Stimulated activated CD4-positive, alpha-beta T cell treated with anti-CD3 and anti-CD28 coated beads, TNF-alpha, amount 100 ng/mL, for 4 hours (primary cell): Measurements from ENCODE around the gene PALLD.

Experiments
- DNase-seq, 3 experiments: peaks; one replicate each; pipeline ENCODE4 v3.0.0-alpha.2; 2020; ENCODE audit warnings: low read depth in 3 of 3

Gene PALLD

DNA sequence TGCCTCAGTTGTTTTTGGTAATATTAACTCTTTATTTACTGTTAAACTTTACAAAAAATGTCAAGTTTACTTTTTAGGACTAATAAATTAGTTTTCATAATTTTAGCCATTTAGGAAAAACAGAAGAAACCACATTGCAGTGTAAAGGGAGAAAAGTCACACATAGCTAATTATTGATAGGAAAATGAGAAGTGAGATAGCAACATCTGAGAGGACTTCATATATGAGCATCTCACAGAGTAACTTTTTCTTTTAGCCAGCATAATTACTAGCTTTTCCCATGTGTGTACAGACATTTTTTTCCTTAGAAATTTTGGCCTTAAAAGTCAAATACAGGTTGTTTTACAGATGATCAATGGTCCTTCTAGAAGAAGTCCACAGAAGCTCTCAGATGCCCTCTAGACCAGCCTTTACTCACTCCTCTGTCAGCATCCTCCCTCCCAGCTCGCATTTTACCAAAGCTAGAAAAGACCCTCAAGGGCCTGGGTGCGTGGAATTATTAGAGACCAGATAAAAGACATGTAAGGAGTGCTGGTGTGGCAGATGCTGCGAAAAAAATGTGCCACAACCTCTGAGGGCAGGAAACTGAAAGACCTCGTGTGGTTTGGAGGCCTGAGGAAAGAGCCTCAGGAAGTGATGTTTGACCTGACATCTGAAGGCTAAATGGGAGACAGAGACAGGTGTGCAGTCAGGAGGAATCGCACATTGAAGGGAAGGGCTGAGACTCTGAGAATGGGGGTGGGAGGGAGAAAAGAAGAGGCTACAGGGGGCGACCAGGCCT, 356.3 kb downstream of the PALLD start:
- no peak for DNase-seq

DNA sequence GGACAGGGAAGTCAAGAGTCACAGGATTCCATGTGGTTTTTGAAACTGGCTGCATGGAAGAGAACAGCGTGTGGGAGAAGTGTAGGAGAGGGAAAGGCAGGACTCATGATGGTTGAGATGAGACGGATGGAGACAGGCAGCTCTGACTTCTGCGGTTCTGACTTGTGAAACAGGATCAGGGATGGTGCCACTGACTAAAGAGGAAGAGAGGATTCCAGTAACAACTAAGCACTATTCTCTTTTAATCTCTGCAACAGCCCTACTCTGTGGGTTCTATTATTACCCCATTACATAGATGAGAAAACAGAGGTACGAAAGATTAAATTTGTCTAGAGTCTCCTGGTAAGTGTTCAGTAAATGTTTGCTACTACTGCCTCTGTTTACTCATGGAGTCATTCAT, 356.9 kb downstream of the PALLD start:
- no peak for DNase-seq

GRCh38 chr4:168854350-168854921, 357.6 kb downstream of the PALLD start:
- DNase-seq, result no peak

DNA sequence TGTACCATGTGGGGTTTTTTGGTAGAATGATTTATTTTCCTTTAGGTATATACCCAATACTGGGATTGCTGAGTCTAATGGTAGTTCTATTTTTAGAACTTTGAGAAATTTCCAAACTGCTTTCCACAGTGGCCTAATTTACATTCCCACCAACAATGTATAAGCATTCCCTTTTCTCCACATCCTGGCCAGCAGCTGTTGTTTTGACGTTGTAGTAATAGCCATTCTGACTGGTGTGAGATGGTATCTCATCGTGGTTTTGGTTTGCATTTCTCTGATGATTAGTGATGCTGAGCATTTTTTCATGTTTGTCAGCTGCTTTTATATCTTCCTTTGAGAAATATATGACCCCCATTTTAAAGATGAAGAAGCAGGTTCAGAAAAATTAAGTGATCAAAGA, 359.5 kb downstream of the PALLD start:
- DNase-seq, result no peak

DNA sequence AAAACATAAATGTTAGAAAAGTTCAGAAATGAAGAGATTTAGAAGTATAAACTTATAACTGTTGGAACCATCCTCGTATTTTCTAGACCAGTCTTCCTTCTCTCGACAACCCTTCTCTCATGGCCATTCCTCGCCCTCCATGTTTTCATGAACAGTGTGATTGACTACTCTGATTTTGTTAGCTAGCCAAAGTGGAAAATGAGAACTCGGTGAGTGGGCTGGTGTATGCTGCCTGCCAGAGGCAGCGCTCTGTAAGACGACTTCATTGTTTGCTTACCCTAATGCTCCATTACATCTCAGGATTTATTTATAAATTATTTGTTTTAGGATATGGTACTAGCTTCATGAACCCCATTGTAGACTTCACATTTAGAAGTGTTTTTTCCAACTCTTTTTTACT, 360.2 kb downstream of the PALLD start:
- no peak for DNase-seq

DNA sequence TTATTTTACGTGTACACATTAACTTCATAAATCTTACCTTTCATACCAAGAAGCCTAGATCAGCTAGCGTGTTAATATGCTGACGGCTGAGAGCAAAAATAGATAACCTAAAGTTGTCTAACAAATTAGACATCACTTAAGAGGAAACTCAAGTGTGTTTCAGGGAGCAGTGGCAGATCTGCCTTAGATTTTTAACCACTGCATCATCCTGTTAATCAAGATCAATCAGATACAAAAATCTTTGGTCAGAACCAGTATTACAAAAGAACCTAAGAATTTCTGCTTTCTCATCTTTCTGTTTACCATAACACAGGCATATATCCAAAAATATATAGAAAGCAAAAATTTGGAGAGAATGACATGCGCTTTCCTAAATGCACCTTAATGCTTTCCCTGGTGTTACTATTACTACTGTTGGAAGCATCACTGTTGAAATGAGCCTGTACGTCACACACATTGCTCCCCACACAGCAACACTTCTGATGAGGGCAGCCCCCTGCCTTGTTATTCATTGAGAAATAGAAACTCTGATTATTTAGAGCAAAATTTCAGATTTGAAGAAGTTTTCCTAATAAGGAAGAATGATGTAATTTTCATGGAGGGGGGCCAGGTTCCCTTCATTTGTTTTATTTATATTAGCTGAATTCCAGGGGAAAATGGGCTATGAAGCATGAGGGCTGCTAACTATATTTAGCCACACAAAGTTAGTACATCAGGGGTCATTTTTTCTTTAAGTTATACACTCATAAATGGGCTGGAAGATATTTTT, 360.9 kb downstream of the PALLD start:
- no peak for DNase-seq

GRCh38 chr4:168859100-168859499, 362.2 kb downstream of the PALLD start:
- no peak for DNase-seq

DNA sequence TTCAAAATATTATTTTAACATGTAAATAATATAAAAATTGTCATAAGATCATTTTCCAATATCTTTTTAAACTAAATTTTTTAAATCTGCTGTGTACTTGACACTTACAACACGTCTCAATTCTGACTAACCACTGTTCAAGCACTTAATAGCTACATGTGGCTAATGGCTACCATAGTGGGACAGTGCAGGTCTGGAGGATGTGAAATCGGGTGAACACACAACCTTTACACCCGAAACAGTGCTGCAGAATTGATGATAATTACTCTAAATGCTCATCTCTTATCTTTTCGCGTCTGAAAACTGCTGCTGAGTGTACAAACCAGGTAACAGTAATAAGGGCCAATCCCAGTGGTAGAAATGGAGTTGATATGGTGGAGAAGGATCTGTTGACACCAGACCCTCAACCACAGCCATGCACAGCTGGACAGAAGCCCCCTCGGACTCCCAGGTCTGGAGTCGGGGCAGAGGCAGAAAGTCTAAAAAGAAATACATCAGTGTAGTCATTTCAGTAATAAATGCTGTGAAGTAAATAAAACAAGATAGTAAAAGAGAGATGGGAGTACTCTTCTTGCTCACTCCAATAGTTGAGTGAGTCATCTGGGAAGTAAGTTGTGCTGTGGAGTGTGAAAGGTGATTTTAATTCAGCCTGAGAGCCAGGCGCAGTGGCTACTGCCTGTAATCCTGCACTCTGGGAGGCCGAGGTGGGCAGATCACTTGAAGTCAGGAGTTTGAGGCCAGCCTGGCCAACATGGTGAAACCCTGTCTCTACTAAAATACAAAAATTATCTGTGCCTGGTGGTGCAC, 363.2 kb downstream of the PALLD start:
- DNase-seq, result no peak

- no peak for DNase-seq
Measured at GRCh38 chr4:168860827-168861226, 364.0 kb downstream of the PALLD start.

- no peak for DNase-seq
Measured at GRCh38 chr4:168863719-168864647, 367.1 kb downstream of the PALLD start.

GRCh38 chr4:168864821-168865541, 368.1 kb downstream of the PALLD start:
- DNase-seq, result no peak

DNA sequence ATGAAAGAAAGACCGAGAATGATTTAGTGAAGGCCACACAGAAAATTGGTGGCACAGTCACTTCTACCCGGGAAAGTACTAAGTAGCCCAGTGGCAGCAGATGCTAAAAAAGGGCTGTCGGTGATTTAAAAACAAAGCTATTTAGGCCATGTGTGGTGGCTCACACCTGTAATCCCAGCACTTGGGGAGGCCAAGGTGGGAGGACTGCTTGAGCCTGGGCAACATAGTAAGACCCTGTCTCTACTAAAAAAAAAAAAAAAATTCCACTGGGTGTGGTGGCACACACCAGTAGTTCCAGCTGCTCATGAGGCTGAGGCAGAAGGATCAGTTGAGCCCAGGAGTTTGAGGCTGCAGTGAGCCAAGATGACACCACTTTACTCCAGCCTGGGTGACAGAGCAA, 369.0 kb downstream of the PALLD start:
- DNase-seq, result no peak

DNA sequence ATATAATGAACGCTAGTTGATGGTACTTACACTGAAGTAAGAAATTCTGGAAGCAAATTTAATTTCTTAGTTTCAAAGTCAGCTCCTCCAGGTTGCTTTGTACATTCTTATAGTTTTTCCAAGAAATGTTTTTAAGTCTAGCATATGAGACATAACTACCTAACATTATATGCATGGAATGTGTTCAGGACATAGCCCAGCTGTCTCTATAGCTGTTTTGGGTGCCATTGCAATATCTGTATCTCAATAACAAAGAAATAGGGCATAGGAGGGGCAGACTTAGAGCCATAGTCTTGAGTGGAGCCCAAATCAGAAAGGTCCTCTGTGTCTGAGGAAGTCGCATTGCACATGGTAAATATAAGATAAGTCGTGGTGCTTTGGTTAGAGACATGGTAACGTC, 369.8 kb downstream of the PALLD start:
- no peak for DNase-seq

- no peak for DNase-seq
Measured at GRCh38 chr4:168867128-168867527, 370.3 kb downstream of the PALLD start.

DNA sequence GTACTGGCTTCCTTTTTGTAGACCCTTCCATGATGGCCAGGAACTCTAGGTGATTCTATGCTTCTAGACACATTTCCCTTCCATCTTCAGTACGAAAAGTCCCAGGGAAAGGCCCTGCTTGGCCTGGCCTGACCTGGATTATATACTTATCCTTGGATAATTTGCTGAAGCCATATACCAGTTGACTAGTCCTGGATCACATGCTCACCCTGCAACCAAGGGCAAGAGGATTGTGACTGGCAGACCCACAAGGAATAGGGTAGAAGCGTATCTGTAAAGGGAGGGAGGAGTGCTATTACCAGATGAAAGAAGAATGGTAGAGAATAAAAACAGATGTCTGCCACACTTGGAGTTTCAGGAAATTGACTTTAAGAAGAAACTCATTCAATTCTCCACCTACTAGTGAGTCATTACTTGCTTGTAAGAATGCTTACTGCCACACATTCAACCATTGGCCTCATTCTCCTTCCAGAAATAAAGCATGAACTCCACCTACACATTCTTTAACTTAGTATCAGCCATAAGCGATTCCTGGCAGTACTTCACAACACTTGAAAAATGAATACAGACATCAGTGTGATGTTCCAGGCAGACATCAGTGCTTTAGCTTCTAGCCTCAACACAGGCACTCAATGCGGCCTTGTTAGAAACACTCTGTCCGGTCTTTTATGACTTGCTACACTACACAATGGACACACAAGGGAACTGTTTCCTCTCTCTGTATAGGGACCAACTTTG, 371.4 kb downstream of the PALLD start:
- DNase-seq, result no peak

GRCh38 chr4:168868802-168869201, 371.9 kb downstream of the PALLD start:
- no peak for DNase-seq

DNA sequence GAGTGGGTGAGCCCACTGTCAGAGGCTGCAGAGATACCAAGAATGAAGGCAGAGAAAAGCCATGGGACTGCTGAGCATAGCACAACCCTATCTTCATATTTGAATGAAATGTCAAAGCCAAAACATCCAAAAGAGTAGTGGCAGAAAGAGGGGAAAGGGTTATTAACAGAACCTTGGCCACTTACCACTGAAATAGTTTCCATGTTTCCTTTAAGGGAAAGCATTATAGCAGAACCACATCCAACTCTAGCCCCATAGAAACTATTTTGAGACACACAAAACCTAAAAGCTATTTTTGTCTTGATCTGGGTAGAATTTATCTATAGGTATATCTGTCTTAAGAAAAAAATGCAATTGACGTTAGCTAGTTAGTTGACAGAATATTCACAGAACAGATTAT, 373.2 kb downstream of the PALLD start:
- no peak for DNase-seq

- DNase-seq, result no peak
Measured at GRCh38 chr4:168871632-168872031, 374.8 kb downstream of the PALLD start.

DNA sequence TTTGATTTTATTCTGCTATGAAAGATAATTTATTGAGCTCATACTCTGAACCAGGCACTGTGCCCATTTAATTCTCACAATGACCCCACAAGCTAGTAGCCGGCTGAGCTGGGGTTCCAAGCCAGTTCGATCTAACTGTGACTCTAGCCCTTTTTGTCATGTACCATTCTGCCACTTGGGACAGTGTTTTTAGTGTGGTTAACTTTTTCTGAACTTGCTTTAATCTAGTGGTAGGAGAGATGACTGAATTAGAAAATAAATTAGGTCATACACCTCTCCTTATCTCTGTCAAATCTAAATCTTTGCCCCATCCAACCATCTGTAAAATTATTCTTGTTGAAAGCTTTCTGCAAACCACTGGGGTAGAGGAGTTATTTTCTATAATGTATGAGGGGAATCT, 377.2 kb downstream of the PALLD start:
- DNase-seq, result no peak

GRCh38 chr4:168876106-168876505, 379.3 kb downstream of the PALLD start:
- no peak for DNase-seq
